Suprapubic skin (tissue), 4 donors: Measurements from ENCODE around the gene OGG1. TPM values are rescaled to one million over a fixed set of nuclear protein-coding genes. Genes with fewer than 3 reads are reported as not detected.

ENCODE experiments used
- DNase-seq, 2 donors: peaks; one replicate each; pipeline ENCODE4 v3.0.0-alpha.2; 2019; ENCODE audit warnings: low spot score in 2 of 2
- H3K27ac ChIP-seq: fragments of 200-600 bp; sonication (generic); one replicate; pipeline ENCODE4 v1.5.1; 2019
- H3K27me3 ChIP-seq: fragments of 200-600 bp; sonication (generic); one replicate; pipeline ENCODE4 v1.5.1; 2019
- H3K36me3 ChIP-seq: fragments of 200-600 bp; sonication (generic); one replicate; pipeline ENCODE4 v1.5.1; 2019
- H3K4me1 ChIP-seq: fragments of 200-600 bp; sonication (generic); one replicate; pipeline ENCODE4 v1.5.1; 2019
- H3K4me3 ChIP-seq: fragments of 200-600 bp; sonication (generic); one replicate; pipeline ENCODE4 v1.5.1; 2019; ENCODE audit warnings: mild to moderate bottlenecking
- H3K9me3 ChIP-seq: fragments of 200-600 bp; sonication (generic); one replicate; pipeline ENCODE4 v1.5.1; 2019
- CTCF ChIP-seq, 2 donors: fragments of 200-600 bp in 1 of 2; fragments of 450-650 bp in 1 of 2; sonication (generic) in 1 of 2; IDR thresholded peaks; one replicate each; pipeline ENCODE4 v1.5.1; 2016 to 2019; ENCODE audit warnings: antibody characterized with exemption in 2 of 2, mild to moderate bottlenecking in 1 of 2, moderate library complexity in 1 of 2
- EP300 ChIP-seq: sonication (generic); formaldehyde crosslinking; IDR thresholded peaks from one replicate; pipeline ENCODE4 v1.6.1; 2017; ENCODE audit warnings: antibody characterized with exemption
- POLR2A ChIP-seq, 2 donors: fragments of 450-650 bp; IDR thresholded peaks; one replicate each; pipeline ENCODE4 v1.6.1; 2017; ENCODE audit warnings: antibody characterized with exemption in 2 of 2, mild to moderate bottlenecking in 2 of 2, moderate library complexity in 2 of 2
- POLR2AphosphoS5 ChIP-seq, 3 donors: sonication (generic); formaldehyde crosslinking; IDR thresholded peaks; one replicate each; pipeline ENCODE4 v1.6.1; 2017; ENCODE audit warnings: antibody characterized with exemption in 3 of 3
- WGBS: methylation state at CpG from one replicate; pipeline ENCODE4 v1.1.5; 2018; 5-methylcytosine and 5-hydroxymethylcytosine counted together
- total RNA-seq, 4 donors: library from RNA; depleted of rRNA; stranded (reverse); fragments of >200 nt; gene quantifications; one replicate each; pipeline ENCODE4 v1.1.0, GENCODE V29; 2016

Gene OGG1
- total RNA-seq, 4 donors from 2014 or later = 15.7 to 29.6 (median 25.5) TPM

- TF ChIP-seq POLR2A (IDR thresholded peaks at IDR 0.05) (no peak), CTCF (IDR thresholded peaks at IDR 0.05) (no peak), EP300 (no peak), POLR2AphosphoS5 (IDR thresholded peaks at IDR 0.05) (no peak)
- WGBS = 92% methylated on average over 3 of the region's 7 CpGs
- H3K9me3 ChIP-seq = no peaks in the 10 kb centered on the region
- no peak overlapping the region for H3K4me3 ChIP-seq
- peaks cover 4% of the 10 kb centered on the region for H3K4me1 ChIP-seq
- H3K27ac ChIP-seq = no peak overlapping the region
- peaks cover 82% of the 10 kb centered on the region for H3K36me3 ChIP-seq
- DNase-seq = no peak
- no peaks in the 10 kb centered on the region for H3K27me3 ChIP-seq
Measured at GRCh38 chr3:9786209-9786739, 36.5 kb downstream of the OGG1 start.

- Histone ChIP-seq H3K36me3 (peaks cover 74% of the 10 kb centered on the region), H3K27me3 (no peaks in the 10 kb centered on the region), H3K9me3 (no peaks in the 10 kb centered on the region), H3K4me3 (no peak overlapping the region), H3K4me1 (peaks cover 10% of the 10 kb centered on the region), H3K27ac (no peak overlapping the region)
- TF ChIP-seq POLR2AphosphoS5 (IDR thresholded peaks at IDR 0.05) (no peak), CTCF (IDR thresholded peaks at IDR 0.05) (no peak), POLR2A (IDR thresholded peaks at IDR 0.05) (no peak), EP300 (no peak)
- DNase-seq = no peak
- 93% methylated on average over 10 of the region's 13 CpGs for WGBS
Measured at GRCh38 chr3:9786825-9787669, 37.3 kb downstream of the OGG1 start.

GRCh38 chr3:9787714-9788113 lies 38.0 kb downstream of the OGG1 start:
- H3K4me3 ChIP-seq = no peak overlapping the region
- TF ChIP-seq CTCF (IDR thresholded peaks at IDR 0.05) (no peak), POLR2A (IDR thresholded peaks at IDR 0.05) (no peak), EP300 (no peak), POLR2AphosphoS5 (IDR thresholded peaks at IDR 0.05) (no peak)
- H3K27me3 ChIP-seq = no peaks in the 10 kb centered on the region
- WGBS = 89% methylated on average over 6 of the region's 6 CpGs
- peaks cover 6% of the 10 kb centered on the region for H3K4me1 ChIP-seq
- peaks cover 68% of the 10 kb centered on the region for H3K36me3 ChIP-seq
- no peak overlapping the region for H3K27ac ChIP-seq
- no peak for DNase-seq
- H3K9me3 ChIP-seq = no peaks in the 10 kb centered on the region

- H3K4me1 ChIP-seq = peaks cover 28% of the 10 kb centered on the region
- no peaks in the 10 kb centered on the region for H3K27me3 ChIP-seq
- no peak for DNase-seq
- TF ChIP-seq CTCF (IDR thresholded peaks at IDR 0.05) = no peak
- TF ChIP-seq EP300 = no peak
- TF ChIP-seq POLR2A (IDR thresholded peaks at IDR 0.05) = no peak
- peaks cover 38% of the 10 kb centered on the region for H3K36me3 ChIP-seq
- no peak overlapping the region for H3K27ac ChIP-seq
- 86% methylated on average over 11 of the region's 11 CpGs for WGBS
- no peaks in the 10 kb centered on the region for H3K9me3 ChIP-seq
- H3K4me3 ChIP-seq = no peak overlapping the region
Measured at GRCh38 chr3:9791127-9791526, 41.4 kb downstream of the OGG1 start.

GRCh38 chr3:9791790-9792404 lies 42.1 kb downstream of the OGG1 start:
- no peaks in the 10 kb centered on the region for H3K27me3 ChIP-seq
- TF ChIP-seq POLR2AphosphoS5 (IDR thresholded peaks at IDR 0.05) = no peak
- TF ChIP-seq EP300 = no peak
- TF ChIP-seq CTCF (IDR thresholded peaks at IDR 0.05) = no peak
- TF ChIP-seq POLR2A (IDR thresholded peaks at IDR 0.05) = no peak
- no peak for DNase-seq
- H3K9me3 ChIP-seq = no peaks in the 10 kb centered on the region
- H3K36me3 ChIP-seq = peaks cover 30% of the 10 kb centered on the region
- peaks cover 28% of the 10 kb centered on the region for H3K4me1 ChIP-seq
- 17% methylated on average over 12 of the region's 14 CpGs for WGBS
- H3K4me3 ChIP-seq = peak overlapping the region; percentile 85
- H3K27ac ChIP-seq = peak overlapping the region; percentile 93
